NCI-H1436 (cell line): ENCODE results near the gene DNAI4.
"Not testable (repeated sequence)": the region's sequence is repeated elsewhere in the genome, so short reads cannot be mapped to it uniquely, and the experiment has no call there.

ENCODE experiments used
- DNase-seq: peaks from one replicate; lab custom pipeline; 2025; lab: John Stamatoyannopoulos, UW

Gene DNAI4

DNA sequence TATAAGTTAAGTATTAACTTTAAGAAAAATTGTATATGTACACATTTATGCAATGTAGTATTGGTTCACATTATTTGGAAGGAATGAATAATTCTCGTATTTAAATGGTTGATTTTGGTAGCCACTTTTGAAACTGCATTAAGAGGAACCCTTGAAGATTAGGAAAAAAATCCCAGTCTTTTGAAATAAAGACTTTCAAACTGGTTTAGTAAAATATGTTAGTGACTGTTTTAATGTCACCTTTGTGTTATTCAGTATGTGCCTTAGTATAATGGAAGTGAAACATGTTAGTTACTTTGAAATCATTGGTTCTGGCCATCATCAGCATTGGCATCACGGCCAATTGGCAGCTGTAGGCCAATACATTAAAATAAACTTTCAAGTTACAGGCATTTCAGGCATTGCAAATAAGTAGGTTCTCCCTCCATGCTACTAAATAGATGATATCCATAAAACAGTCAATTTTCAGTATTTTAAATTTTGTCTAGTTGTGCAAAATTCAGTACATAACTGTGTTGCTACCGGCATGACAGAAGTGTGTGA is 4.6 kb upstream of the DNAI4 start:
- no peak for DNase-seq

DNA sequence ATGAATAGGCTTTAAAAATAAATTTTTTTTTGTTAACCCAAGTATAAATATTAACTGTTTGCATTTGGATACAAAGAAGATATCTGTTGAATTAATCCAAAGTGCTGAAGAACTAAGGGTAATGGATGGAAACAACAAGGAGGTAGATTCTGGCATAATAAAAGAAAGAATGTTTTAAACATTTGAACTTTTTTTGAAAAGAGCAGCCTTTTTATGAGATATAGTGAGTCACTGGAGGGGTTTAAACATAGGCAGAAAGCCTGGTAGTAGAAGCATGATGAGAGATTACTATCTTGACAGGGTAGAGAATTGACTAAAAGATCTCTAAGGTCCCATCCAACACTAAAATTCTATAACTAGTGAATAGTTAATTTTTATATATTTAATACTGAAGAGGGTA is 2.9 kb upstream of the DNAI4 start:
- no peak for DNase-seq

DNA sequence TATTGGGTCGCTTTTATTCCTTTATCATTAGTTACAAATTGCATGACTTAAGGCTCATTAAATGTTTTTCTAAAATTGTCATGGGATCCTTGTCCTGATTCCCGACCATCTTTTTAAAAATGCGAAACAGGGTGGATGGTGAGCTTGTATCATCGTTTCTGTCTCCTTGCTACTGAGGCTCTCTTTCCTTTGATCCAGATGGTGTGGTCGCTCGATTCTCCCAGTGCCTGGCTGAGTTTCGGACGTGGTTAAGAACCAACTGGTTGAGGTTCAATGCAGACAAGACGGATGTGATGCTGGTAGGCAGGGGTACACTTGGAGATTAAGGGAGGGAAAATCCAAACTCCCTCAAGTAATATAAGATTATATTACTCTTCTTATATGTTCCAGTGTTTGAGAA is 1.3 kb upstream of the DNAI4 start:
- no peak for DNase-seq

DNA sequence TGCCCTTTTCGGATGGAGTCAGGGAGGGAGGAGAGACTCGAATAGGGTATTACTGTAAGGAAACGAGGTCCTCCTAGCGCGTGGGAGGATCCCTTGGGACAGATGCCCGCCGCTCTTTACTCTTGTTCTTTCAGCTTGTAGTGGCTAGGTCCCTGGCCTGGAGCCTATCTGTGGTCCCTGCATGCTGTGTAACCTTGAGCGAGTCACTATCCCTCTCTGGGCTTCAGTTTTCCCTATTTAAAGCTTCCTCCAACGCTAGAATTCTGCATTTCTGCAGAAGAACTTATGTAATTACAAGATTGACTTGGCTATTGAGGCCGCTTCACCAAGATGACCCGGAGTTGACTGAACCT is 878 bp upstream of the DNAI4 start:
- DNase-seq, result peak; percentile 30

DNA sequence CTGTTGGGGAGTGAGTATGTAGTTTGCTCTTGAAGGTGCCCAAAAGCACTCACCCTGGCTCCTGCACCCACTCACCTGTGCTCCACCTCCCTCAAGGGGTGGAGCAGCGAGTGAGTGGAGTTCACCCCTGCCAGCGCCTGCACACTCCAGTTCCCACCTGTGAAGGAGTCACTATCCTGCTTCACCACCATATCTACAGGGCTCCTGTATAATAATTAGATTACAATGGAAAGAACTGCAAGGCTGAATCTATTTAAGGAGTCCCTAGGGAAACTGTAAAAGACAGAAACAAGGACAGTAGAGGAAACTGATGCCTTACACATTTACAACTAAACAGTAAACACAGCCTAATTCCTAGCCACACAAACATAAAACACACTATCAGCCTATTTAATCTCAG is 4.1 kb downstream of the DNAI4 start:
- no peak for DNase-seq

DNA sequence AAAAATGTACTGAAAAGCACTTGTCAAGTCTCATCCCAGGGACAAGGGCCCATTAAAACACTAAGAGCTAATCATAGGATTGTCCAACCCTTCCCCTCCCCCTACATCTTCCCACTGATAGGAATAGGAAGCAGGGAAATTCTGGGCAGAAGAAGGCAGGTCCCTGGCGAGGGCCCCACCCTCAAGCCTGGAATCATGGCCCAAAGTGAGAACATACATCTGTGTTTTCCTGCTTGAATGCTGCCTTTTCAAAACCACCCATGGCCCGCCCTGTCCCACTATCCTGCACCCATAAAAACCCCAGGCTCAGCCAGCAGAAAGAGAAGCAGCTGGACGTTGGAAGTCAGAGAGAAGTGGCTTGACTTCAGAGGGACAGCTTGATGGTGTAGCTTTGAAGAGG is 4.8 kb downstream of the DNAI4 start:
- DNase-seq, result no peak

DNA sequence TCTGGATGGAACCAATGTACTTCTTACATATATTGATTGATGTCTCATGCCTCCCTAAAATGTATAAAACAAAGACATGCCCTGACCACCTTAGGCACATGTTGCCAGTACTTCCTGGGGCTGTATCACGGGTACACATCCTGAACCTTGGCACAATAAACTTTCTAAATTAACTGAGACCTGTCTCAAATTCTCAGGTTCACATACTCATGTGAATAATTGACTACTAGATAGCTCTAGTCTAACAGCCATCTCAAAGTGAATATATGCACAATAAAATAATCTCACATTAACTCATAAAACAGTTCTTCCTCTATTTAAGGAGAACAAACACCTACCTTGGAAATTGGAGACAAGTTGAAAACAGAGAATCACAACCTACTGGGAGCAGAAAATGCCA is 5.6 kb downstream of the DNAI4 start:
- DNase-seq, result no peak

DNA sequence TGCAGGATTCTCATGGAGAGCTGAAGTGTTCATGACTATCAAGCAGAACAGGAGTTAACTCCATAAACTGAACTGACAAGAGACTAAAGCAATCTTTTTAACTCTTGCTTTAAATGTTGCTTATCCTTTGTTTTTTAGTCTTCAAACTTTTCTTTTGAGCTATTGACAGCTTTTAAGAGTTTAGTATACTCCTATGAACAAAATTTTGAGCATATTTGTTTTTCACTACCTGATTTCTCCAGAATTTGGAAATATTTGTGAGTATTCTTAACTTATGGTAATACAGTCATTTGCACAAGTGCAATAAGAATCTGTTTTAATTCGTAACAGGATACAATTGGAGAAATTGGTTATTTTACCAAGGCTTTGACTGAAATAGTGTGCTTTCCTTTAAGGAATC is 7.2 kb downstream of the DNAI4 start:
- DNase-seq, result no peak

DNA sequence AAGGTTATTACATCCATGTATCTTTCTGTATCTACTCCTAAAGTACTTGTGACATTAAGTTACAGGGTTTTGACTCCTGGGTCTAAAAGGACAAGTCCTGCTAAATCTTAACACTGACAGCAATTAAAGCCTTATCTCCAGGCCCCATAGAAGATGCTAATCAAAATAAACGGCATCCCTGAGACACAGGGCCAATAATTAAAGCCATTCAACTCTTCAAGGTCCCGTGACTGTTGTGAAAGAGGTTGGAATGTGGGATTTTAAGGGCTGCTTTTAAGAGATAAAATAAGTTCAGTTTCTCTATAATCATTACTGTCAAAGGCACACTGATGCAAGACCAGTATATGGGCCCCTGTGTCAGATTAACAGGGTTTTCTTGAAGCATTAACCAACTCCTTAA is 8.3 kb downstream of the DNAI4 start:
- DNase-seq, result no peak

DNA sequence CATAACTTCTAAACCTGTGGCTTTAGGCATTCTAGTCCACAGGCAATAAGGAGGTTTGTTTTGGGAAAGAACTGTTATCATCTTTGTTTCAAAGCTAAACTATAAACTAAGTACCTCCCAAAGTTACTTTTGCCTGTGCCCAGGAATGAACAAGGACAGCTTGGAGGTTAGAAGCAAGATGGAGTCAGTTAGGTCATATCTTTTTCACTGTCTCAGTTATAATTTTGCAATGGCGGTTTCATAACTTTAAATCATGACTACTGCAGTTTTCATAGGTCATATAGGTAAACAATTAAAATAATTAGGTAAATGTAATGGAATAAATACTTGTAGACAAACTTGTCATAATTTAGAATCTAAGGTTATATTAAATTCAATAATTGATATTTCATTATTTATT is 9.5 kb downstream of the DNAI4 start:
- not testable (repeated sequence) for DNase-seq

DNA sequence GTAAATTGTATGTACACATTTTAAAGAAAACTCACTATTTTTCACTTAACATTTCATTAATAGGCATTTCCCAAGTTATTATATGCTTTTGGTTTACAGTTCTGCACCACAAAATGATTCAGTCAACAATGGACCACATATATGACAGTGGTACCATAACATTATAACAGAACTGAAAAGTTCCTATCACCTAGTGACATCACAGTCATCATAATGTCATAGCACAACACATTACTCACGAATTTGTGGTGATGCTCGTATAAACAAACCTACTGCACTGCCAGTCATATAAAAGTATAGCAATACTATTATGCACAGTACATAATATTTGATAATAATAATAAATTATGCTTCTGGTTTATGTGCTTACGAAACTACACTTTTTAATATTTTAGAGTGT is 30.9 kb downstream of the DNAI4 start:
- no peak for DNase-seq

DNA sequence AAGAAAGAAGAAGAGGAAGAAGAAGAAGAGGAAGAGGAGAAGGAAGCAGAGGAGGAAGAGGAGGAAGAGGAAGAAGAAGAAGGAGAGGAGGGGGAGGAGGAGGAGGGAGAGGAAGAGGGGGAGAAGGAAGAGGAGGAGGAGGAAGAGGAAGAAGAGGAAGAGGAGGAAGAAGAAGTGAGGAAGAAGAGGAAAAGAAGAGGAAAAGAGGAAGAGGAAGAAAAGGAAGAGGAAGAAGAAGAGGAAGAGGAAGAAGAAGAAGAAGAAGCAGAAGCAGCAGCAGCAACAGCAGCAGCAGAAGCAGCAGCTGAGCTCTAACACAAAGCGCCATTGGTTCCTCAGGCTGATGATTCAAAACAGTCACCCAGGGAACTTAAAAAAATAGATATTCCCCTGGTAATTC is 34.0 kb downstream of the DNAI4 start:
- DNase-seq, result no peak

DNA sequence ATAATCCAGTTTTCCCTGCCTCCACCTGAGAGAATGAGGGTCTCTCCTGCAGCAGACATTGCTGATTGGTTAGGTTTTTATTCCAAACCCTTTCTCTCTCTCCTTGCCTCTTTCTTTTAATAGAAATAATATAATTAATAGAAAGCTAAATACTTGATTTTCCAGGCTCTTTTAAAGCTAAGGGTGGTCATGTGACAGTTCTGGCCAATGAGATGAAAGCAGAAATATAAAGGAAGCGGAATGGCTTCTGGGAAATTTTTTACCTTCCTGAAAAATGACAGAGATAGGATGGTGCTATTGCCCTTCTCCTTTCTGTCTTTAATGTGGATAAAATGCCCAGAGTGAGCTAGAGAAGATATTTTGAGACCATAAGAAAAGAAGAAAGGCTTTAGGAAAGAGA is 35.6 kb downstream of the DNAI4 start:
- DNase-seq, result no peak

DNA sequence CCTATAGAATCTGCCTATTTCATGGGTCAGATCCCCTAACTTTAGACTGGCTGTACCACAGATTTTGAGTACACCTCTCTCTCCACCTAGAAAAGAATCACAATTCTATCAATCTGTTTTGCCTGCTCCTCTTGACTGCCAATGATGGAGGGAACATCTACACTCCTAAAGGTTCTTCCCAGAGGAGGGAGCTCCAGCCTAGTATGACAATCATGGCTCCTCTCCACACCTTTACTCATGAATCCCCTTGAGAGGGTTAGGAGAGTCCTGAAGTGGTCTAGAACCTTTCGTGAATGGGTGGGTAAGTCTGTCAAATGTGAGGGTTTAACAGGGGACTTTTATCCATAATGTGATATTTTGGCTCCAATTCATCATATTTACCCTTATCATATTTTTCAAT is 48.0 kb downstream of the DNAI4 start:
- DNase-seq, result no peak

DNA sequence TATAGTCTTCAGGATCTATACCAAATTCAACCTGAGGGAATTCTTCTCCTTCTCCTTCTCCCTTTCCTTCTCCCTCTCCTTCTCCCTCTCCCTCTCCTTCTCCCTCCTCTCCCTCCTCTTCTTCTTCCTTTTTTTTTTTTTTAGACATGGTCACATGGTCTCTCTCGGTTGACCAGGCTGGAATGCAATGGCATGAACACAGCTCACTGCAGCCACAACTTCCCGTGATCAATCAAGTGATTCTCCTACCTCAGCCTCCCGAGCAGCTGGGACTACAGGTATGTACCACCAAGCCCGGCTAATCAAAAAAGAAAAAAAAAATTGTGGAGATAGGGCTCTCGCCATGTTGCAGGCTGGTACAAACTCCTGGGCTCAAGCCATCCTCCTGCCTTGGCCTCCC is 51.5 kb downstream of the DNAI4 start:
- no peak for DNase-seq

DNA sequence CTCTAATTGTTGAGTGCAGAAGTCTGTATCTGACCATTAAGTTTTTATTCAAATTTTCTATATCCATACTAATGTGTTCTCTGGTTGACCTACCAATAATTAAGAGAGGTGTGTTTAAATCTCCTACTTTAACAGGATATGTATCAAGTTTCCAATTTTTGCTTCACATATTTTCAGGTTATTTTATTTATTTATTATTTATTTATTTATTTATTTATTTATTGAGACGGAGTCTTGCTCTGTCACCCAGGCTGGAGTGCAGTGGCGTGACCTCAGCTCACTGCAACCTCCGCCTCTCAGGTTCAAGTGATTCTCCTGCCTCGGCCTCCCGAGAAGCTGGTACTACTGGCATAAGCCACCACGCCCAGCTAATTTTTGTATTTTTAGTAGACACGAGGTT is 52.6 kb downstream of the DNAI4 start:
- DNase-seq, result not testable (repeated sequence)

DNA sequence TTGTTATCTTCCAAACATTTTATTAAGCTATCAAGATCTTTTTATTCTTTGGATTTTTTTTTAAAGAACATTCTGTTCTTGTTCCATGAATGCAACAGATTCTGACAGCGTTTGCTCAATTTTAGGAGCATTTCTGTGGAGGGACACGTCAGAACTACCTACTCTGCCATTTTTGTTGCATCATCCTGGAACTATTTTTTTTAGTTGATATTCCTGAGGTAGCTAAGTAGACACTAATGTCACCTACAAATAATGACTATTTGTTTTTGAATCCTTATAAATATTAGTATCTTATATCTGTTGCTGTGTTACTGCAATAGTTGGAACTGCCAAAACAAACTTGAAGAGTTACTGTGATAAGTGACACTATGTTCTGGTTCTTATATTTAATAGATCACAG is 57.2 kb downstream of the DNAI4 start:
- no peak for DNase-seq

DNA sequence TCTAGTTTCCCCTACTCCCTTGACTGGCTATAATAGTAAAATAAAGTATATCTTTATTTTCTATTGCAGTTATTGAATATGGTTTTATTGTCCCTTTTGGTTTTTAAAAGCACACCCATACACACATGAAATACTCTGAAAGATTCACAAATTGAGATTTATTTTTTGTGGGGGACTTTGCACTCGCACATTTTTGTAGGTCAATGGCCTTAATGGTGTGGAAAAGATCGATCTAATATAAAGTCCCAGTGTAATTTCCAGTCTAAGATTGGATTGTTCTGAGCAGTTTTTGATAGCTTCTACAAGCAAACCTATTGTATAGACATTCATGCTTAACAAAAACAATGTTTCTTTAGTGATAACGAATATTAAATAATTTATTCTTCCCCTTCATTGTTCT is 64.1 kb downstream of the DNAI4 start:
- no peak for DNase-seq

DNA sequence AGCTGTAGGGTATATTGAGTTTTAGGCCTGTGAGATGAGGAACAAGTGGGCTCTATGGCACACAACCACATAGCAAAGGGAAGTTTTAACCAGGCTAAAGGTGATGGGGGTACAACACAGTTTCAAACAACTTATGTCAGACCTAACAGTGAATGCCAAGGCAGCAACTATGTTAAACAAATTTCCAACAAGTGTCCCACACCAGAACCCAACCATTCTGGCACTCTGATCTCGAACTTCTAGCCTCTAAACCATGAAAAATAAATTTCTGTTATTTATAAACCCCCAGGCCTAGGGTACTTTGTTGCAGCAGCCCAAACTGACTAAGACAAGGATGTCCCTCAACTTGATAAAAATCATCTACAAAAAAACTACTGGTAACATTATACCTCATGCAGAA is 71.3 kb downstream of the DNAI4 start:
- DNase-seq, result no peak

DNA sequence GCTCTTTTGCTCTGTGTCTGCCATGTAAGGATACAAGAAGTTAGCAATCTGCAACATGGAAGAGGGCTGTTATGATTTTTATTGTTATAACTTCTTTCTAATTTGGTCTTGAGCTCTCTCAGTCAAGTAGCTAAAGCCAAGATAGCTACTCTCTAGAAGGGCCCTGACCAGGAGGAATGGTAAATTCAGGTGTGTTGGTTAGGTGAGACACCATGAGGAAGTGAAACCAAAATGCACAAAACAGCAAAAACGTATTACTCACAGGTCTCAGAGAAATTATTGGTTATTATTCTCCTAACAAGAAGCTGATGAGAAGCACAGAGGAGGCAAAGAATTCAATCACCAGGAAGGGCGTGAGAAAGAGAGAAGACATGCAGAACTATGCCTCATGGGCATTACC is 71.8 kb downstream of the DNAI4 start:
- no peak for DNase-seq

DNA sequence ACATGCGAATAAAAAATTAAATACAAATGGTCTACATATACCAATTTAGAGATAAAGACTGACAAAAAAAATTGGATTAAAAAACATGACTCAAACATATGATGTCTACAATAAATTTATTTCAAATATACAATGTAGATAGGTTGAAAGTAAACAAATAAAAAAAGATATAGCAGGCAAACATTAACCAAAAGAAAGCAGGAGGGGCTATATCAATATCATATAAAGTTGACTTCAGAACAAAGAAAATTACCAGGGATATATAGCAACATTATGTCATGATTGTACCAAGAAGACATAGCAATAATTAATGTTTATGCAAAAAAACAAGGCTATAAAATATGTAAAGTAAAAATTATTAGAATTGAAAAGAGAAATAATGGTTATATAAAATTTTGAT is 73.7 kb downstream of the DNAI4 start:
- DNase-seq, result no peak

DNA sequence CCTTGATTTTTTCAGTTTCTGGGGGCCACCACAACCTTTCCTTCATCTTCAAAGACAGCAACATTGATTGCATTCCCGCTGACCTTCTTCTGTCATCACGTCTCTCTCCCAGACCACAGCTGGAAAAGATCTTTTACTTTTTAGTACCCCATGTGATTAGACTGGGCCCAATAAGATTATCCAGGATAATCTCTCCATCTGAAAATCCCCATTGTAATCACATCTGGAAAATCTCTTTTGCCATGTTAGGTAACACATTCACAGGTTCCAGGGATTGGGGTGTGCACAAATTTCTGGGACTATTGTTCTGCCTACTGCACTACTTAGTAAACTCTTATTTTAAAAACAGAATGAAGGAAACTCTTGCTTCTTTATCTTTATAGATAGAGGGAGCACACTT is 76.5 kb downstream of the DNAI4 start:
- no peak for DNase-seq

DNA sequence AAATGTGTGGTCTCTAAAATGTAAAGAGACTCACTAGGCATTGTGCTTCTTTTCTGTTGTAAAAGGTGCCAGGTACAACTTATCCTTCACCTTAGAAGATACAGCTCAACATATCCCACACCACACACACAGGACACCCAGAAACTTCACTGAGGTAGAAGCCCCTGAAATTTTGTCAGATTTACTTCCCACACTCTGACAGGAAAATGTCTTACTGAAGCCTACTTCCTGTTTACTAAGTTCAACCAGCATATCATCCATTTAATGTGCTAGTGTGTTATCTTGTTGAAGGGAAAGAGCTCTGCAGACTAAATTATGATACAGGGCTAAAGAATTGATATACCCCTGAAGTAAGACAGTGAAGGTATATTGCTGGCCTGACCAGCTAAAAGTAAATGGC is 83.7 kb downstream of the DNAI4 start:
- no peak for DNase-seq

DNA sequence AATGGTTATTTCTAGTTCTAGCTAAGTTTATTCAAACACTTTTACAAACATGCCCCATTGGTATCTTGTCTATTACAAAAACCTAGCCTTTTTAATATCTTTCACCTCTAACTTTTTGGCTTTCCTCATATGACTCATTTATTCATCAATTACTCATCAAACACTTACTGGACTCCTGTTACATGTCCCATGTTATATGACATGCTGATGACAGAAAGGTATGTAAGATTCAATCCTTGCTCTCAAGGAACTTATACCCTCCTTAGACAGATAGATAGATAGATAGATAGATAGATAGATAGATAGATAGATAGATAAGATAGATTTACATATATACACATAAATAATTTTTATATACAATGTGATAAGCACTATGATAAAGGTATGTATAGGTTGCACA is 89.7 kb downstream of the DNAI4 start:
- DNase-seq, result no peak

DNA sequence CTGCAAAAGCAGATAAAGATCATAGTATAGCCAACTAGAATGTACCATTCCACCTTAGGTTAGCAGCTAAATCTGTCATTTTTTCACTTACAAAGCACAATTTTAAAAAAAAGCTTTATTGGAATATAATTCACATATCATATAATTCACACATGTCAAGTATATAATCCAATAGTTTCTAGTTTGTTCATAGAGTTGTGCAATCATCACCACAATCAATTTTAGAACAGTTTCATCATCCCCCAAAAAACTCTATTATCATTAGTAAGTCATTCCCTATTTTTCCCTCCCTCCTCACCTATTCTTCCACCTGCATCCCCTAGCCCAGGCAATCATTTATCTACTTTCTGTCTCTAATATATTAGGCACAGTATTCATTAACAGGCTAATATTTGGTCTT is 91.5 kb downstream of the DNAI4 start:
- no peak for DNase-seq
